Measurements from ENCODE around the gene GUCA1A. TPM values are rescaled to one million over a fixed set of nuclear protein-coding genes. Genes with fewer than 3 reads are reported as not detected.
"Not testable (repeated sequence)": the region's sequence is repeated elsewhere in the genome, so short reads cannot be mapped to it uniquely, and the experiment has no call there.

The GUCA1A gene
- total RNA-seq, 4 donors from 2014 or later, result not detected

- Histone ChIP-seq H3K9me3 (no peaks in the 10 kb centered on the region), H3K4me1 (peaks cover 0 to 3% (median 0%) of the 10 kb centered on the region in 4 donors), H3K4me3 (no peak overlapping the region), H3K27ac (no peak overlapping the region), H3K27me3 (no peaks in the 10 kb centered on the region), H3K36me3 (no peaks in the 10 kb centered on the region)
- no peak for DNase-seq (ENCODE audit: low spot score in 2 of 2)
- TF ChIP-seq POLR2A (IDR thresholded peaks at IDR 0.05) (no peak), CTCF (IDR thresholded peaks at IDR 0.05) (no peak), EP300 (IDR thresholded peaks at IDR 0.05) (no peak)
- 64 to 70% methylated on average over 6 of the region's 6 CpGs for WGBS, 2 donors
Measured at GRCh38 chr6:42168650-42169049, 4.5 kb upstream of the GUCA1A start.

GRCh38 chr6:42169780-42170179 is 3.4 kb upstream of the GUCA1A start:
- H3K9me3 ChIP-seq; H3K27ac ChIP-seq; H3K36me3 ChIP-seq; H3K4me3 ChIP-seq; H3K27me3 ChIP-seq; H3K4me1 ChIP-seq; DNase-seq (ENCODE audit: low spot score in 2 of 2): not testable (repeated sequence)
- 44 to 52% methylated on average over 2 of the region's 2 CpGs for WGBS, 2 donors

GRCh38 chr6:42171813-42172581 is 1.2 kb upstream of the GUCA1A start:
- TF ChIP-seq EP300 (IDR thresholded peaks at IDR 0.05), result no peak
- no peak for TF ChIP-seq CTCF (IDR thresholded peaks at IDR 0.05)
- no peak for TF ChIP-seq POLR2A (IDR thresholded peaks at IDR 0.05)
- H3K27me3 ChIP-seq, result no peaks in the 10 kb centered on the region
- no peaks in the 10 kb centered on the region for H3K9me3 ChIP-seq
- H3K4me1 ChIP-seq, result no peaks in the 10 kb centered on the region
- WGBS, 2 donors, result 91 to 96% methylated on average over 7 of the region's 7 CpGs
- no peak overlapping the region for H3K27ac ChIP-seq
- no peak overlapping the region for H3K4me3 ChIP-seq
- no peaks in the 10 kb centered on the region for H3K36me3 ChIP-seq
- no peak for DNase-seq (ENCODE audit: low spot score in 2 of 2)

GRCh38 chr6:42175860-42176259 is 2.7 kb downstream of the GUCA1A start:
- TF ChIP-seq POLR2A (IDR thresholded peaks at IDR 0.05) (no peak), CTCF (IDR thresholded peaks at IDR 0.05) (no peak), EP300 (IDR thresholded peaks at IDR 0.05) (no peak)
- peaks cover 0 to 18% of the 10 kb centered on the region in 2 donors for H3K27me3 ChIP-seq
- no peak overlapping the region for H3K27ac ChIP-seq
- H3K9me3 ChIP-seq, result no peaks in the 10 kb centered on the region
- no peaks in the 10 kb centered on the region for H3K36me3 ChIP-seq
- no peak overlapping the region for H3K4me3 ChIP-seq
- H3K4me1 ChIP-seq, result peaks cover 0 to 5% (median 0%) of the 10 kb centered on the region in 4 donors
- 69 to 71% methylated on average over 5 of the region's 5 CpGs for WGBS, 2 donors
- no peak for DNase-seq (ENCODE audit: low spot score in 2 of 2)

- TF ChIP-seq EP300 (IDR thresholded peaks at IDR 0.05) (no peak), POLR2A (IDR thresholded peaks at IDR 0.05) (no peak), CTCF (IDR thresholded peaks at IDR 0.05) (no peak)
- no peaks in the 10 kb centered on the region for H3K36me3 ChIP-seq
- peaks cover 0 to 5% (median 0%) of the 10 kb centered on the region in 4 donors for H3K4me1 ChIP-seq
- H3K9me3 ChIP-seq, result no peaks in the 10 kb centered on the region
- DNase-seq (ENCODE audit: low spot score in 2 of 2), result no peak
- no peak overlapping the region for H3K4me3 ChIP-seq
- peaks cover 0 to 18% of the 10 kb centered on the region in 2 donors for H3K27me3 ChIP-seq
- H3K27ac ChIP-seq, result no peak overlapping the region
Measured at GRCh38 chr6:42176981-42177380, 3.8 kb downstream of the GUCA1A start.

Data from tibial nerve (tissue), 4 donors.